GM18868 (cell line): ENCODE data around the gene MRPS34.

ENCODE experiments used
- ATAC-seq: cut with Tn5 transposase; IDR thresholded peaks from one replicate; pipeline ENCODE4 v1.9.1; 2021; ENCODE audit warnings: mild to moderate bottlenecking, moderate library complexity; ENCODE audit not compliant: unreplicated experiment

MRPS34 gene

DNA sequence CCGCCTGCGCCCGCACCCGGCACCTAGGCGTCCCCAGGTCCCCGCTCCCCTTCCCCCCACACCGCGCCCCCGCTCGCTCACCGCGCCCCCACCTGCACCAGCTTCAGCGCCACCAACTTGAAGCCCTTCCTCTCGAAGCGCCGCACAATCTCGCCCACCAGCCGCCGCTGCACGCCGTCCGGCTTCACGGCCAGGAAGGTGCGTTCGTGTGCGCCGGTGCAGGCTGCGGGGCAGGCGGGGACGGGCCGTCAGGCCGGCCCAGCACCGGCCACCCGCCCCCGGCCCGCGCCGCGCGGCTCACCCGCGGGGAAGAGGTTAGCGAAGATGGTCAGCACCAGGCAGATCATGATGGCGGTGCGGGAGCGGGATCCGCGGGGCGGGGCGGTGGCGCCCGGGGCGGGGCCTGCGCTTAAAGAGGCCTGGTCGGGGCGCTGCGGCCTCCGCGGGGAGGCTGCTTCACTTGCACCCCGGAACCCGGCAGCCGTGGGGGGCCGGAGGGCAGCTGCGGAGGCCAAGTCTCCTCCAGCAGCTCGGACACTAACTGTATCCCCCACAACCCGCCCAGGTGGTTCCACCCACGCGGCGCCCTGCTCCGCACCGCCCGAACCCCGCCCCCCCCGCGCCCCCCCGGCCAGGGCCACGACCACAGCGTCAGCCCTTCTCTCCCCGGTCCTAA, 1.6 kb downstream of the MRPS34 start, which contains the start of gene NME3:
NME3 (minus strand) TSS at position 356 of the 676 bp plus-strand sequence; CDS start at position 347, 9 bp downstream.
- no peak for ATAC-seq

DNA sequence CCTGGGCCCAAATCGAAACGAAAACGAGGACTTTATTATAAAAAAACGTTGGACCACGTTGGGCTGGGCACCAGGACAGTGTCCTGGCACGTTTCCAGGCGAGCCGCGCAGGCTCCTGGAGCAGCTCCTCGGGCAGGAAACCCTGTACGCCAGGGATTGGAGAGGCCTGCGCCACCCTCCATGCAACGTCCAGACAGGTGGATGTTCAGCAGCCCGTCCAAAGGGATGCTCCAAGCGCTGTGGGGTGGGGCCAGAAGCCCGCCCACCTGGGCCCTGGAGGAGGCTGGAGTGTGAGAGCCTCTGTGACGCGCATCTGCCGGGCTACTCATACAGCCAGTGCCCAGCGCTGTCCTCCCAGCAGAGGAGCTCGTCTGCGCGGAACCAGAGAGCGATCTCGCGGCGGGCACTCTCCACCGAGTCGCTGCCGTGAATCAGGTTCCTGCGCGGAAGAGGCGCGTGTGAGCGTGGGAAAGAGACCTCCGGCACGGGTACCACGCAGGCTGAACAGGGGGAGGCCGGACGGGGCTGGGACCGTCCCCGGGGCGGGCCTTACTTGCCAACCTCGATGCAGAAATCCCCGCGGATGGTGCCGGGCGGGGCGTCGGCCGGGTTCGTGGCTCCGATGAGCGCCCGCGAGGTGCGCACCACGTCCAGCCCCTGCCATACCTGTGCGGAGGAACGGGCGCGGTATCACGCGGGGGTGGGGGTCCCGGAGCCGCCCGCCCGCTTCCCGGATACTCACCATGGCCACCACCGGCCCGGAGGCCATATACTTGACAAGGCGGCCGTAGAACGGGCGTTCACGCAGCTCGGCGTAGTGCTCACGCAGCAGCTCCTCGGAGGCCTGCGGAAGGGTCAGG, 2.4 kb downstream of the MRPS34 start:
- ATAC-seq, result no peak

DNA sequence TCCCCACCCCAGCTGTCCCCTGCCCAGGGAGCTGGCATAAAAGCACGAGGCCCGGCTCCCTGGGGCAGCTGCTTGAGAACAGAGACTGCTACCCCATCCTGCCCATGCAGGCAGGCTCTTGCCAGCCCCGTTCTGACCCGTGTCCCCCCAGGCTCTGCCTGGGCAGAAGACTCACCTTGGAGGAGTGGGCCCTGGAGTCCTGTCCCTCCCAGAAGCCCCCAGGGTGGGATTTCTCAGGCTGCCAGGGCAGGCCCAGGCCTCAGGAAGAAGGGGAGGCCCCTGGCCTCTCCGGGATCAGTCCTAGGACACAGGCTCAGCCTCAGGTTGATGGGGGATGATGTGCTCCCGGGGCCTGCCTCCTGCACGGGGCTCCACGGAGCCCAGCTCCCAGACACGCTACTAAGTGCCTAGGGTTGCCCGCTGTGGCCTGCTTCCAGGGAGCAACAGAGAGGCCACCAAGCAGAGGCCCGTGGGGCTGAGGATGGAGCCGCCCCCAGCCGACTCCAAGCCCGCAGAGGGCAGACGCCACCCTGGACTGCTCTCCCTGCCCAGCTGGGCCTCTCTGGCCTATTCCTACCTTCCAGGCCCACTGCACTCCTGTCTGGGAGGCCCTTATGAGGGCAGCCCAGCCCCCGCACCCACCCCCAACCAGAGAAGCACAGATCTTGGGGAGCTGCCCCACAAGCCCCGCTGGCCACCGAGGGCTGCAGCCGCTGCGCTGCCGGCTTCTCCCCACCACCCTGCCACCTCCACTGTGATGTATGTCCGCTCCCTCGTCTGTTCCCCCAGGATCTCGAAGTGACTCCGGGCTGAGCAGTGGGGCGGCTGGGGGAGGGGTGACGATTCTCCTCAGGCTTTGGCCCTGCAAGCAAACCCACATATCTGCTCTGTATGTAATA, 3.3 kb downstream of the MRPS34 start:
- no peak for ATAC-seq

DNA sequence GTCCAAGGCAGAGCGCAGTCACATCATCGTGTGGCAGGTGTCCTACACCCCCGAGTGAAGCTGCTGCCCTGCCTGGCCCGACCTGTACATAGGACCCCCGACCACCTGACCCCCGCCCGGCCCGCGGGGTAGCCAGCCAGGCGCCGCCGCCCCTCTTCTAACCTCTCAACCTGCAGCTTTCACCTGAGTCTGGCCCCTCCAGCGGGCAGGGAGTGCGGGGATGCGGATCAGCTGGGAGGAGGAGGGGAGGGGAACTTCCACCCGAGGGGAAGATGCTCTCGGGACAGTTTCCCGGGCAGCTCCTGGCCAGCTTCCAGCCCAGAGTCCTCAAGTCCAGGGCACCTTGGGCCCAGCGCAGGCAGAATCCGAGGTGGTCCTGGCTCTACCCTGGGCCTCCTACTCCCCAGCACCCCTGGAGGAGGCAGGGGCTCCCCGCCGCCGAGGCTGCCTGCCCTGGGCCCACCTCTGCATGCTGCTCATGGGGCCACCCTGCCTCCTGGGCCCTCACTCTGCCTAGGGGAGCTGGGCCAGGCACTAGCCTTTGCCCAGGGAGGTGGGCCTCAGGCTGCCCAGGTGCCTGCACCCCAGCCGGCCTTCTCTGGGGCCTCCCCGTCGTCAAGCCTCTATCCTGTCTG, 4.0 kb downstream of the MRPS34 start:
- no peak for ATAC-seq

DNA sequence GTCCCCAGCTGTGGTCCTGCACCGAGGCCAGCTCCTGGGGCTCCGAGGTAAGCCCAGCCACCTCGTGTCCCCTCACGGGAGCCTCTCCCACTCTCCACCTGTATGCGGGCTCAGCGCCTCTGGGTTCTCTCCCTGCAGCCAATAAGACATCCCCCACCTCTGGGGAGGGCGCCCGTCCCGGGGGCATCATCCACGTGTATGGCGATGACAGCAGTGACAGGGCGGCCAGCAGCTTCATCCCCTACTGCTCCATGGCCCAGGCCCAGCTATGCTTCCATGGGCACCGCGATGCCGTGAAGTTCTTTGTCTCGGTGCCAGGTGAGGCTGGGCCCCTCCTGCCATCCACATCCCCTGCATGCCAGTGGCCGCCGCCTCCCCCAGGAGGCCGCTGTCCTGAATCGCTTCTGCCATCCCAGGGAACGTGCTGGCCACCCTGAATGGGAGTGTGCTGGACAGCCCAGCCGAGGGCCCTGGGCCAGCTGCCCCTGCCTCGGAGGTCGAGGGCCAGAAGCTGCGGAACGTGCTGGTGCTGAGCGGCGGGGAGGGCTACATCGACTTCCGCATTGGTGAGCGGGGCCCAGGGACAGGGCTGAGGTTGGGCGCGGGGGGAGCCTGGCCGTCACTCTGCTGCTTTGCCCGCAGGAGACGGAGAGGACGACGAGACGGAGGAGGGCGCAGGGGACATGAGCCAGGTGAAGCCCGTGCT, 4.7 kb downstream of the MRPS34 start:
- ATAC-seq, result no peak

DNA sequence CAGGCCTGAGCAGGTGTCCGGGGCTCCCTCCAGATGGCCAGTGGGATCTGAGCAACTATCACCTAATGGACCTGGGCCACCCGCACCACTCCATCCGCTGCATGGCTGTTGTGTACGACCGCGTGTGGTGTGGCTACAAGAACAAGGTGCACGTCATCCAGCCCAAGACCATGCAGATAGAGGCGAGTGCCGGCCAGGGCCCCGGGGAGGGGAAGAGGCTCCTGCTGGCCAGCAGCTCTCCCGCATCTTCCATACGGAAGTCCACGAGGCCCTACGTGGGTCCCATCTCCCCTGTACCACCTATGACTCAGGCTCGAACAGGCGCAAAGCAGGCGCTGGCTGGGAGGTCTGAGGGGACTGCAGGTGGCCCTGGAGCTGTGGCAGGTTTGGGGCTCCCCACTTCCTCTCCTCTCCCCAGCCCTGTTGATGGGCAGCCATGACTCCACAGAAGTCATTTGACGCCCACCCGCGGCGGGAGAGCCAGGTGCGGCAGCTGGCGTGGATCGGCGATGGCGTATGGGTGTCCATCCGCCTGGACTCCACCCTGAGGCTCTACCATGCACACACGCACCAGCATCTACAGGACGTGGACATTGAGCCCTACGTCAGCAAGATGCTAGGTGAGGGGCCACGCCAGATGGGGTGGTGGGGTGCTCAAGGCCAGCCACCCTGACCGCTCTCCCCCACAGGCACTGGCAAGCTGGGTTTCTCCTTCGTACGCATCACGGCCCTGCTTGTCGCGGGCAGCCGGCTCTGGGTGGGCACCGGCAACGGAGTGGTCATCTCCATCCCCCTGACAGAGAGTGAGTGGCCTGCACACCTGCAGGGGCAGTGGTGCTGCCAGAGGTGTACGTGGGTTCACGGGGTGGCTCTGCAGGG, 5.6 kb downstream of the MRPS34 start:
- ATAC-seq, result no peak

DNA sequence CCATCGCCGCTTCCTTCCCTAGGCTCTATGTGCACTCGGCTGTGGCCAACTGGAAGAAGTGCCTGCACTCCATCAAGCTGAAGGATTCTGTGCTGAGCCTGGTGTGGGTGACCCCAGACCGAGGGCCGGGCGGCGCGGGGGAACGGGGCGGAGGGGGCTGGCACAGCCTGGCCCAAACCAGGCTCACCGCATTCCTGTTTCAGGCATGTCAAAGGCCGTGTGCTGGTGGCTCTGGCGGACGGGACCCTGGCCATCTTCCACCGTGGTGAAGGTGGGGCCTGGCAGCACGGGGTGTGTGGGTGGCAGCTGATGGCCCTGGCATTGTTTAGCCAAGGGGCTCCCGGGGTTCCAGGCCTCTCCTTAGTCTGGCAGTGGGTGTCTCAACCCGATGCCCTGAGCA, 6.2 kb downstream of the MRPS34 start:
- no peak for ATAC-seq

DNA sequence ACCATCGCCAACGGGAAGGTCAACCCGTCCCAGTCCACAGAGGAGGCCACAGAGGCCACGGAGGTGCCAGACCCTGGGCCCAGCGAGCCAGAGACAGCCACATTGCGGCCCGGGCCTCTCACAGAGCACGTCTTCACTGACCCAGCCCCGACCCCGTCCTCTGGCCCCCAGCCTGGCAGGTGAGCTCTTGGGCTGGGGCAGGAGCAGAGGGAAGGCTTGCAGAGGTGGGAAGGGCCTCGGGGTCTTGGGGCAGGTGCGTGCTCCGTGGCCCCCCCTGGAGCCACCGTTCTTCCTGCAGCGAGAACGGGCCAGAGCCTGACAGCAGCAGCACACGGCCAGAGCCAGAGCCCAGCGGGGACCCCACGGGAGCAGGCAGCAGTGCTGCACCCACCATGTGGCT, 6.7 kb downstream of the MRPS34 start:
- no peak for ATAC-seq

DNA sequence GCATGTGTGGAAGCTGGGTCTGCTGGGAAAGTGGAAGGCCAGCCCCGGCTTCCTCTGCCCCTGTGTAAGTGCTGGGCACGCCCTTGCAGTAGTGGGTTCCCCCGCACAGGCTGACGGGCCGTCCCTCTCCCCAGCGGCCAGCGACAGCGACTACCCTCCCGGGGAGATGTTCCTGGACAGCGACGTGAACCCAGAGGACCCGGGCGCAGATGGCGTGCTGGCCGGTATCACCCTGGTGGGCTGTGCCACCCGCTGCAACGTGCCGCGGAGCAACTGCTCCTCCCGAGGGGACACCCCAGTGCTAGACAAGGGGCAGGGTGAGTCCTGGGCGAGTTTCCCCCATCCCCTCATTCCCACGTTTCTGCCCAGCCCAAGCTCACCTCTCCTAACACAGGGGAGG, 7.1 kb downstream of the MRPS34 start:
- no peak for ATAC-seq

DNA sequence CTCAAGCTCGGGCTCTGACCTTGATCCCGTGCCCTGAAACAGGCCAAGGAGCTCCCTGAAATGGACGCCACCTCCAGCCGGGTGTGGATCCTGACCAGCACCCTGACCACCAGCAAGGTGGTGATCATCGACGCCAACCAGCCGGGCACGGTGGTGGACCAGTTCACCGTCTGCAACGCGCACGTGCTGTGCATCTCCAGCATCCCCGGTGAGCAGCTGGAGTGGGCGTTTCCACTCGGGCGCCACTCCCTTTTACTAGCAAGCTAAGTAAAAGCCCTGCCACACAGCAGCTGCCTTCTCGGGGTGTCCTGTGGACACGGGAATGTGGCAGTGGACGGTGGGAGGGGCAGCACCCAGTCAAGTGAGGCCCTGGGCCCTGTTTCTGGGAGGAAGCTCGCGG, 8.0 kb downstream of the MRPS34 start:
- no peak for ATAC-seq

DNA sequence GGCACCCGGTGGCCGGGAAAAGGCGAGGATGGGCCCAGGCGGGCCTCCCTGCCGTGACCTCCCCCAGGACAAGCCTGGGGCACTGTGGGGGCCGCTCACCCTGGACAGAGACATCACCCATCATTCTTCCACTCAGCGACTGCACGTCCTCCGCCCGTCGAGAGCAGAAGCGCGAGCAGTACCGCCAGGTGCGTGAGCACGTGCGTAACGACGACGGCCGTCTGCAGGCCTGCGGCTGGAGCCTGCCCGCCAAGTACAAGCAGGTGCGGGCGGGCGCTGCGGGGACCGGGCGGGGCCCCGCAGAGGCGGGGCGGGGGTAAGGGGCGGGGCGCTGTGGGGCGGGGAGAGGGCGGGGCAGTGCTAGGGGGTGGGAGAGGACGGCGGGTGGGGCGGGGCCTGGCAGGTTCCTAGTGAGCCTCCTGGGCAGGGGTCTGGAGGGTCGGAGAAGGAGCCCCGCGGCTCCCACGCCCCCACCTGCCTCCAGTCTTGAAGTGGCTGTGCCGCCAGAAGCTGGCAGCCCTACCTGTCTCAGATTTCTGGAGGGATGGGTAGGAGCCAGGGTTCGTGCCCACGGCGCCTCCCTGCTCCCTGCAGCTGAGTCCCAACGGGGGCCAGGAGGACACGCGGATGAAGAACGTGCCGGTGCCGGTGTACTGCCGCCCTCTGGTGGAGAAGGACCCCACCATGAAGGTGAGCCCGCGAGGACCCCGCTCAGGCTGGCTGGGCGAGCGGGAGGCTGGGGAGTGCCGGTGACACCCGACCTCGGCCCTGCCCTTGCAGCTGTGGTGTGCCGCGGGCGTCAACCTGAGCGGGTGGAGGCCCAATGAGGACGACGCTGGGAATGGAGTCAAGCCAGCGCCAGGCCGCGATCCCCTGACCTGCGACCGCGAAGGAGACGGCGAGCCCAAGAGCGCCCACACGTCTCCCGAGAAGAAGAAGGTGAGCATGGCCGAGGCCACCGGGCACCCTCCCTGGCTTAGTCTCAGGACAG, 9.1 kb downstream of the MRPS34 start:
- no peak for ATAC-seq

DNA sequence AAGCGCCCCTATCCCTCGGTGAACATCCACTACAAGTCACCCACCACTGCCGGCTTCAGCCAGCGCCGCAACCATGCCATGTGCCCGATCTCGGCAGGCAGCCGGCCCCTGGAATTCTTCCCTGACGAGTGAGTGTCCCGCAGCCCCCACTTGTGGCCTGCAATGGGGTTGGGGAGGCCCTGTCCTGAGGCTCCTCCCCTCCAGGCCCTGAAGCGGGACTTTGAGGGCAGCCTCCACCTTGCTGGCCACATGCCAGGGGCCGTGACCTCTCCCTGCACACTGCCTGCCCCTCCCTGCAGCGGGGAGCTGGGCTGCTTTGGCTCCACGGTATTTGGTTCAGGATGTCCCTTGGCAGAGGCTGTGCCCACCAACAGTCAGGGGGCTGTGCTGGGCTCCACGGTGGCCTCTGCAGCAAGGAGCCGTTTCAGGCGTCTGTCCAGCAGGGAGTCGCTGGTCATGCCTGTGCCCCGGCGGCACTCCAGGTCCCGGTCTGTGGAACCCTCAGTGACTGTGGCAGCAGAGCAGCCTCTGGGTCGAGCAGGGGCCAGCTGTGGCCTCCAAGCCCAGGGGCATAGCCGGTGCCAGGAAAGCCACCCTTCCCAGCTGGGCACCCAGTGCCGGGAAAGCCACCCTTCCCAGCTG, 9.9 kb downstream of the MRPS34 start:
- ATAC-seq, result no peak

DNA sequence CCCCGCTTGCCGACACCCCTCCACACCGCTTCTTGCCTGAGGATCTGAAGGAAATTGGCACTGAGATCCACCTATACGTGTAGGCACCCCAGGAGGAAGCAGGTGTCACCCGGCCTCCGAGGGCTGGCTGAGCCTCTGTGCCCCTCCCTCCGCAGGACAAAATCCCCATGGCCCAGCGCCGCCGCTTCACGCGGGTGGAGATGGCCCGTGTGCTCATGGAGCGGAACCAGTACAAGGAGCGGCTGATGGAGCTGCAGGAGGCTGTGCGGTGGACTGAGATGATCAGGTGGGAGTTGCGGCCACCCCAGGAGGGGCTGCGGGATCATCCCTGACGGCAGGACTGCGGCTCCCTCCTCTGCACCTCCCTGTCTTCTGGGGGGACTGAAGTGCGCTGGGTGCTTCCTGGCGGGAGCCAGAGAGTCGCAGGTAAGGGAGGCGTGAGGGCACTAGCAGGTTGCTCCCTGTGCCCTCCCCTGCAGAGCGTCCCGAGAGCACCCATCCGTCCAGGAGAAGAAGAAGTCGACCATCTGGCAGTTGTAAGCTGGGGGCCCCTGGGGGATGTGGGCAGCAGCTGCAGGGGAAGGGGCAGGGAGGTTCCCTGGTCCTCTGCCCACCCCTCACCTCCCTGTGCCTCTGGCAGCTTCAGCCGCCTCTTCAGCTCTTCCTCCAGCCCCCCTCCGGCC, 10.6 kb downstream of the MRPS34 start:
- no peak for ATAC-seq

DNA sequence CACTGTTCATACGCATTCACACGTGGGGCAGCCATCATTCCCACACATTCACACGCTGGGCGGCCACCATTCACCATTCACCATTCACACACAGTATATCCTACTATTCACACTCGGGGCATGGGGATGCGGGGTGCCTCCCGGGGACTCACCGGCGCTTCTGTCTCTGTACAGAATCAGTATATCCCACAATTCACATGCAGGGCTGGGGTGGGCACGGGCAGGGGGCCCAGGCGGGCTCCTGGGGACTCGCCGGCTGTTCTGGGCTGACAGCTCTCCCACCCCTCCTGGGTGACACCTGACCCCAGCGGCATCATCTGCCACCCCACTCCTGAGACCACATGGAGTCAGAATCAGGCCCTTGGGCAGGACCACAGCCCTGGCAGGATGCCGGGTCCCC, 11.2 kb downstream of the MRPS34 start:
- ATAC-seq, result no peak

DNA sequence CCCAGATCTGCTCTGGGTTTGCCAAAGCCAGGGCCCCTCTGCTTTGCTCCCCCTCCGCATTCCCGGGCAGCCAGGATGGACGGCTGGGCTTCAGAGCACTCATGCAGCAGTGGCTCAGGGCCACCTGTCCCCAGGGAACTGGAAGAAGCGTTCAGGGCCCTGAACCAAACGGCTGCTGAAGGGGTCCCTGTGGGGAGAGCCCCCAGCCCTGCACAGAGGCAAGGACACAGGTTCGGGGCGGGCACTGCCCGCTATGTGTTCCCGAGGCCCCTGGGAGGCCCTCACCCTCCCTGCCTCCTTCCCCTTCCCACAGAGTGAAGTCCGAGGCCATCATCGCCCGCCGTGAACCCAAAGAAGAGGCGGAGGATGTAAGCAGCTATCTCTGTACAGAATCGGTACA, 12.0 kb downstream of the MRPS34 start:
- ATAC-seq, result no peak

DNA sequence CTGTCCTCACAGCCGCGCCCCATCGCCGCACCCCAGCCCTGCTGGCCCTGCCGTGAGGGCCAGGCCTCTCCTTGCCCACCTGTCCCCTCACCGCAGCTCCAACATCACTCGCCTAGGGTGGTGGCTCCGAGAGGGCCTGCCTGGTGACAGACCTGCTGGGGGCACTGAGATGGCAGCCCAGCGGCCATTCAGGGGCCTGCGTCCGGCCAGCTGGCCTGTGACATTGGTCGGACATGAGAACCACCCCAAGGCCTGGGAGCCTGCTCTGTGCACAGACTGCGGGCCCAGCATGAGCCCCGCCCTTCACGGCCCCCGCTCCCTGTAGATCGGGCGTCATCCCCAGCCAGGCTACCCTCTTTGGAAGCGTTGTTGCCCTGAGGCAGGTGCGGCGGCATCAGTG, 13.4 kb downstream of the MRPS34 start:
- ATAC-seq, result no peak

DNA sequence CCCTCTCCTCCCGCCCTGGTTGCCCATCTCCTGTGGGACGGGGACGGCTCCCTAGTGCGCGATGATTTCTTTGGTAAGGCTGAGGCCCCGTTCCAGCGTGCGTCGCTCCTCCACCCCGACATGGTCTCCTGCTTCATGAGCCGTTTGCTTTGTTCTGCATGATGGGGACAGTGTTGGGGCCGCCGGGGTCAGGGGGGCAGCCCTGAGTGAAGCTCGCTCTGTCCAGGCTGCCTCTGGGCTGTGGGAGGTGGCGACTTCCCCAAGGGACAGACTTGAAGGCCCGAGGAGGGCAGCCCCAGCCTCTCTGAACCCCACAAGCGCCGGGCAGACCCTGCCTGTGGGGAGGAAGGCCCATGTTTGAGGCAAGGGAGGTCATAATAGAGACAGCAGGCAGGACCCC, 14.0 kb downstream of the MRPS34 start:
- no peak for ATAC-seq
